Tibial nerve (tissue), 4 donors: ENCODE results near the gene PCDHGA8.
A peak's percentile ranks its signal among the peaks of the same experiment; 100 is the strongest.

Experiments
- CTCF ChIP-seq, 5 experiments: fragments of 200-600 bp in 3 of 5; fragments of 450-650 bp in 2 of 5; sonication (generic) in 3 of 5; IDR thresholded peaks; one replicate each; pipeline ENCODE4 v1.5.1; 2016 to 2019; ENCODE audit warnings: antibody characterized with exemption in 5 of 5, mild to moderate bottlenecking in 3 of 5, moderate library complexity in 2 of 5
- EP300 ChIP-seq, 2 donors: sonication (generic); formaldehyde crosslinking; IDR thresholded peaks; one replicate each; pipeline ENCODE4 v1.6.1; 2017; ENCODE audit warnings: antibody characterized with exemption in 2 of 2, mild to moderate bottlenecking in 1 of 2
- POLR2A ChIP-seq, 2 donors: fragments of 450-650 bp; IDR thresholded peaks; one replicate each; pipeline ENCODE4 v1.6.1; 2017; ENCODE audit warnings: antibody characterized with exemption in 2 of 2, mild to moderate bottlenecking in 2 of 2, moderate library complexity in 2 of 2

- peak in 2 of 5 experiments; percentile 13 to 15 for TF ChIP-seq CTCF (IDR thresholded peaks at IDR 0.05)
- no peak for TF ChIP-seq EP300 (IDR thresholded peaks at IDR 0.05)
- no peak for TF ChIP-seq POLR2A (IDR thresholded peaks at IDR 0.05)
Measured at GRCh38 chr5:141369994-141370848, 22.2 kb upstream of the PCDHGA8 start, which contains the start of gene PCDHGB3.
